Gastroesophageal sphincter (tissue), 4 donors: ENCODE measurements around the gene RGS11. TPM values are rescaled to one million over a fixed set of nuclear protein-coding genes. Genes with fewer than 3 reads are reported as not detected.
A peak's percentile ranks its signal among the peaks of the same experiment; 100 is the strongest.

ENCODE experiments used
- ATAC-seq: fragments of 150-250 bp; one replicate; pipeline ENCODE4 v1.9.1; 2016; ENCODE audit warnings: mild to moderate bottlenecking, moderate library complexity
- H3K27ac ChIP-seq, 4 donors: fragments of 200-600 bp; sonication (generic) in 3 of 4; 1 replicate in 3 of 4; 2 replicates in 1 of 4; pipeline ENCODE4 v1.5.1; 2016 to 2019
- H3K27me3 ChIP-seq: fragments of 200-600 bp; sonication (generic); one replicate; pipeline ENCODE4 v1.5.1; 2019
- H3K36me3 ChIP-seq, 2 donors: fragments of 200-600 bp; sonication (generic); one replicate each; pipeline ENCODE4 v1.5.1; 2019; ENCODE audit warnings: control low read depth in 1 of 2
- H3K4me1 ChIP-seq, 3 donors: fragments of 200-600 bp; sonication (generic); 1 replicate in 2 of 3; 2 replicates in 1 of 3; pipeline ENCODE4 v1.5.1; 2016 to 2019; ENCODE audit warnings: control low read depth in 2 of 3
- H3K4me3 ChIP-seq, 2 donors: fragments of 200-600 bp; sonication (generic); one replicate each; pipeline ENCODE4 v1.5.1; 2019; ENCODE audit warnings: mild to moderate bottlenecking in 1 of 2, moderate library complexity in 1 of 2
- H3K9me3 ChIP-seq, 3 donors: fragments of 200-600 bp; sonication (generic); one replicate each; pipeline ENCODE4 v1.5.1; 2017 to 2019; ENCODE audit warnings: control low read depth in 2 of 3
- EP300 ChIP-seq: sonication (generic); formaldehyde crosslinking; IDR thresholded peaks from one replicate; pipeline ENCODE4 v1.6.1; 2017; ENCODE audit warnings: antibody characterized with exemption, mild to moderate bottlenecking
- POLR2A ChIP-seq, 2 donors: fragments of 450-650 bp; IDR thresholded peaks; one replicate each; pipeline ENCODE4 v1.6.1; 2017; ENCODE audit warnings: antibody characterized with exemption in 2 of 2, mild to moderate bottlenecking in 2 of 2, moderate library complexity in 1 of 2
- POLR2AphosphoS5 ChIP-seq: sonication (generic); formaldehyde crosslinking; IDR thresholded peaks from one replicate; pipeline ENCODE4 v1.6.1; 2017; ENCODE audit warnings: antibody characterized with exemption
- WGBS, 2 donors: methylation state at CpG; one replicate each; pipeline ENCODE4 v1.1.5; 2018; ENCODE audit warnings: low coverage in 1 of 2; 5-methylcytosine and 5-hydroxymethylcytosine counted together
- total RNA-seq, 4 donors: library from RNA; depleted of rRNA; stranded (reverse); fragments of >200 nt; gene quantifications; one replicate each; pipeline ENCODE4 v1.1.0, GENCODE V29; 2016
- TF ChIP-seq, protein P1 (sequence below), 4 experiments: fragments of 200-600 bp in 2 of 4; fragments of 450-650 bp in 2 of 4; sonication (generic) in 1 of 4; IDR thresholded peaks; one replicate each; pipeline ENCODE4 v1.5.1; 2017 to 2019; ENCODE audit warnings: antibody characterized with exemption in 4 of 4, mild to moderate bottlenecking in 2 of 4, moderate library complexity in 2 of 4

Gene RGS11
- total RNA-seq, 4 donors from 2014 or later, result 3.0 to 11.5 (median 10.1) TPM

DNA sequence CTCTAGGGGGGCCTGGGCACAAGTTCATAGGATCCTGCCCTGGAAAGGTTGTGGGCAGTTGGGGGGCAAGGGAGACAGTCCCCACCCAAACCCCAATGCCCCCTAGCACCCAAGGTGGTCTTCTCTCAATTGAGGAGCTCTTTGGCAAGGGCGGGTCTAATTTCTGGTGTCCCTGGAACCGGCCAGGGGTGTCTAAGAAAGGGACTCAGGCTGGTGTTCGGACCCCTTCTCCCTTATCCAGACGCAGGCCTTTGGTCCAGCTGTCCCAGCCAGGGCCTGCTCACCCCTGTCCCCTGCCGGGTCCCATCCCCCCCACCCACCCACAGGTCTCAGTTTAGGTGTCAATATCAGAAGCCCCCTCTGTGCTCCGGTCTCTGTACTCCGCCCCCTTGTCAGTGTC is 3.8 kb upstream of the RGS11 start:
- Histone ChIP-seq H3K9me3 (no peaks in the 10 kb centered on the region), H3K27me3 (peaks cover 49% of the 10 kb centered on the region), H3K4me1 (peaks cover 0 to 38% (median 12%) of the 10 kb centered on the region in 3 donors), H3K36me3 (no peaks in the 10 kb centered on the region), H3K4me3 (no peak overlapping the region), H3K27ac (no peak overlapping the region)
- ATAC-seq, result no peak
- TF ChIP-seq POLR2A (IDR thresholded peaks at IDR 0.05) (no peak), EP300 (no peak), POLR2AphosphoS5 (no peak)
- TF ChIP-seq, protein P1, sequence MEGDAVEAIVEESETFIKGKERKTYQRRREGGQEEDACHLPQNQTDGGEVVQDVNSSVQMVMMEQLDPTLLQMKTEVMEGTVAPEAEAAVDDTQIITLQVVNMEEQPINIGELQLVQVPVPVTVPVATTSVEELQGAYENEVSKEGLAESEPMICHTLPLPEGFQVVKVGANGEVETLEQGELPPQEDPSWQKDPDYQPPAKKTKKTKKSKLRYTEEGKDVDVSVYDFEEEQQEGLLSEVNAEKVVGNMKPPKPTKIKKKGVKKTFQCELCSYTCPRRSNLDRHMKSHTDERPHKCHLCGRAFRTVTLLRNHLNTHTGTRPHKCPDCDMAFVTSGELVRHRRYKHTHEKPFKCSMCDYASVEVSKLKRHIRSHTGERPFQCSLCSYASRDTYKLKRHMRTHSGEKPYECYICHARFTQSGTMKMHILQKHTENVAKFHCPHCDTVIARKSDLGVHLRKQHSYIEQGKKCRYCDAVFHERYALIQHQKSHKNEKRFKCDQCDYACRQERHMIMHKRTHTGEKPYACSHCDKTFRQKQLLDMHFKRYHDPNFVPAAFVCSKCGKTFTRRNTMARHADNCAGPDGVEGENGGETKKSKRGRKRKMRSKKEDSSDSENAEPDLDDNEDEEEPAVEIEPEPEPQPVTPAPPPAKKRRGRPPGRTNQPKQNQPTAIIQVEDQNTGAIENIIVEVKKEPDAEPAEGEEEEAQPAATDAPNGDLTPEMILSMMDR (IDR thresholded peaks at IDR 0.05), result no peak
- 83% methylated on average over 2 of the region's 7 CpGs; no CpG with 5 or more reads in 1 of the 2 donors for WGBS, 2 donors

DNA sequence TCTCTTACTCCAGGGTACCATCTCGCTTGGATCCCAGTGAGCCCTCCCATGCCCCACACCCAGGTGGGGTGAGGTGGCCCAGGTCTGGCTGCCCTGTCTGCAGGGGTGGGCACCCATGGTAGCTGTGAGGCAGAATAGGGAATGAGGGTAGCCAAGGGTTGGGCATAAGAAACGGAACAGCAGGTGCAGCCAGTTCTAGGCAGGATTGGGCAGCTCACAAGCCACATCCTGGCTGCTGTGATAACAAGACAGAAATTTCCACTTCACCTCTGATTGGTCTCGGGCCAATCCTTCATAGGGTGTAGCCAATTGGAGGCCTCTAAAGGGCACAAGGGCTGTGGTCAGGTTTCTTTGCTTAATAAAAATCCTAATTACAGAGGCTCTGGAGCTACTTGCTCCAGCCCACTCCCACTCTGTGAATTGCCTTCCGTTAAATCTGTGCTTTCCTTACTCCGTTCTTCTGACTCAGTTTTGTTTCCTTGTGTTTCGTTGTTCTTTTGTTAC is 3.2 kb upstream of the RGS11 start:
- WGBS, 2 donors, result 60 to 62% methylated on average over 1 to 5 of the region's 6 CpGs
- no peak overlapping the region for H3K4me3 ChIP-seq
- H3K27me3 ChIP-seq, result peaks cover 51% of the 10 kb centered on the region
- no peak overlapping the region for H3K27ac ChIP-seq
- H3K4me1 ChIP-seq, result peaks cover 0 to 41% (median 12%) of the 10 kb centered on the region in 3 donors
- no peaks in the 10 kb centered on the region for H3K9me3 ChIP-seq
- H3K36me3 ChIP-seq, result no peaks in the 10 kb centered on the region
- TF ChIP-seq, protein P1 (IDR thresholded peaks at IDR 0.05), result no peak
- TF ChIP-seq POLR2A (IDR thresholded peaks at IDR 0.05), result no peak
- TF ChIP-seq EP300, result no peak
- no peak for TF ChIP-seq POLR2AphosphoS5
- ATAC-seq, result no peak

DNA sequence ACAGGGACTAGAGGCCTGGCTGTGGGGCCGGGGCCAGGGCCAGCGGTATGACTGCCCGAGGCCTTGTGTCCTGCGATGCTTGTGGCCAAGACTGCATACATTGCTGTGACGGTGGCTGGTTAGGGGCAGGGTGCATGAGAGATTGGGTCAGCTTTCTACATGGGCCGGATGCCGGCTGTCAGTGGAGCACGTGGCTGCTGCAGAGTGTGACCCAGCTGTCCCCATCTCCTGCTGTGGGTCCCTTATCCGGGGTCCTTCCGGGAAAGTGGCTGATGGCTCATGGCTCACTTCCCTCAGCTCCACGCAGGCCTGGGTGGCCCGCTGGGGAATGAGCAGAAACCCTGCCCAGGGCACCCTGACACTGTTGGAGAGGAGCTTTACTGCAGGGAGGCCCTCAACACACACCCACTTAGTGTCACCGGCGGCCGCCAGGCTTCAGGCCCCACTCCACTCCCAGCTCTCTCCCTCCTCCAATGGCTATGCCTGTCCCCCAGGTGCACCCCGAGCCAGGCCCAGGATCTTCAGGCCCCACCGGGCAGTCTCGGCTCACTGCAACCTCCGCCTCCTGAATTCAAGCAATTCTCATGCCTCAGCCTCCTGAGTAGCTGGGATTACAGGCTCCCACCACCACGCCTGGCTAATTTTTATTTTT is 808 bp upstream of the RGS11 start:
- TF ChIP-seq POLR2A (IDR thresholded peaks at IDR 0.05) (no peak), POLR2AphosphoS5 (no peak), EP300 (no peak)
- TF ChIP-seq, protein P1 (IDR thresholded peaks at IDR 0.05), result no peak
- Histone ChIP-seq H3K27me3 (peaks cover 32% of the 10 kb centered on the region), H3K4me1 (peaks cover 0 to 38% (median 12%) of the 10 kb centered on the region in 3 donors), H3K9me3 (no peaks in the 10 kb centered on the region), H3K27ac (peak overlapping the region in 2 of 4 donors; percentile 47 to 66), H3K4me3 (peak overlapping the region in 1 of 2 donors; percentile 67), H3K36me3 (no peaks in the 10 kb centered on the region)
- WGBS, 2 donors, result 69 to 80% methylated on average over 4 to 11 of the region's 20 CpGs
- ATAC-seq, result no peak

- ATAC-seq, result peak; percentile 19
- Histone ChIP-seq H3K36me3 (no peaks in the 10 kb centered on the region), H3K27me3 (peaks cover 20% of the 10 kb centered on the region), H3K4me1 (peaks cover 0 to 26% (median 6%) of the 10 kb centered on the region in 3 donors), H3K27ac (peak overlapping the region in 3 of 4 donors; percentile 45 to 66 (median 47)), H3K9me3 (no peaks in the 10 kb centered on the region), H3K4me3 (peak overlapping the region; percentile 34 to 67)
- WGBS, 2 donors, result no CpG with 5 or more reads among the region's 58 CpGs
- no peak for TF ChIP-seq POLR2A (IDR thresholded peaks at IDR 0.05)
- TF ChIP-seq, protein P1 (IDR thresholded peaks at IDR 0.05), result no peak
- no peak for TF ChIP-seq EP300
- TF ChIP-seq POLR2AphosphoS5, result no peak
Measured at GRCh38 chr16:275041-275641, 603 bp downstream of the RGS11 start.
